Hematopoietic multipotent progenitor cell treated with erythropoietin and hydrocortisone succinate and interleukin-3 and kit ligand, for 17 days (in vitro differentiated cells): ENCODE data around the gene RBP4.

ENCODE experiments used
- DNase-seq: peaks from one replicate; pipeline ENCODE4 v3.0.0-alpha.2; 2015; ENCODE audit warnings: low spot score

Gene RBP4

DNA sequence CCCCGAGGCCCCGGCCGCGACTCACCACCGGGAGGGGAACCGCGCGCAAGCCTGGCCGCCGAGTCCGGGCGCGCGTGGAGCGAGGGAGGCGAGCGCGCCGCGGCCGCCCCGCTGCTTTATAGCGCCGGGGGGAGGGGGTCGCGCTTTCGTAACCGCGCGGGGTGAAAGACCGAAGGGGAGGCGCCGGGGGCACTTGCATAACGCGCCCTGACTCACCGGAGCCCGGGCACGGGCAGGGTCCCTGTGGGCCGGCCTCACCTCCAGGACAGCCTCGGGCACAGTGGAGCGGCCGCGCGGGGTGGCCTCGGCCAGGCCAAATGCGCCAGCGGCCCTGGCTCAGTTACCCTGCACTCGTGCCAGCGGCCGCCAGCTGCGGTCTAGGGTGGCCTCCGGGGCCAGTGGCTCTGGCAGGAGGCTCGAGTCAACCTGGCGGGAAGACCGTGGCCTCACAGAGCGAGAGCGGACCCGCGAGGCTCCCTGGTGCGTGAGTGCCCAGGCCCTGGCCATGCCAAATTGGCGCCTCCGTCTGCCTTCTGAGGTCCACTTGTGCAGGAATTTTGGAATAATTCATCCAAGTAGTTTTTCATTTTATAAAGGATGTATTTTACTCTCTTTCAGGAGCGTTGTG is at the start of gene RBP4:
RBP4 (minus strand) TSS at position 90 of the 628 bp plus-strand sequence. CDS start 207 bp downstream, outside the sequence.
- no peak for DNase-seq

- DNase-seq: no peak
These were observed 38.8 kb upstream of the RBP4 start for GRCh38 chr10:93639791-93640190.

DNA sequence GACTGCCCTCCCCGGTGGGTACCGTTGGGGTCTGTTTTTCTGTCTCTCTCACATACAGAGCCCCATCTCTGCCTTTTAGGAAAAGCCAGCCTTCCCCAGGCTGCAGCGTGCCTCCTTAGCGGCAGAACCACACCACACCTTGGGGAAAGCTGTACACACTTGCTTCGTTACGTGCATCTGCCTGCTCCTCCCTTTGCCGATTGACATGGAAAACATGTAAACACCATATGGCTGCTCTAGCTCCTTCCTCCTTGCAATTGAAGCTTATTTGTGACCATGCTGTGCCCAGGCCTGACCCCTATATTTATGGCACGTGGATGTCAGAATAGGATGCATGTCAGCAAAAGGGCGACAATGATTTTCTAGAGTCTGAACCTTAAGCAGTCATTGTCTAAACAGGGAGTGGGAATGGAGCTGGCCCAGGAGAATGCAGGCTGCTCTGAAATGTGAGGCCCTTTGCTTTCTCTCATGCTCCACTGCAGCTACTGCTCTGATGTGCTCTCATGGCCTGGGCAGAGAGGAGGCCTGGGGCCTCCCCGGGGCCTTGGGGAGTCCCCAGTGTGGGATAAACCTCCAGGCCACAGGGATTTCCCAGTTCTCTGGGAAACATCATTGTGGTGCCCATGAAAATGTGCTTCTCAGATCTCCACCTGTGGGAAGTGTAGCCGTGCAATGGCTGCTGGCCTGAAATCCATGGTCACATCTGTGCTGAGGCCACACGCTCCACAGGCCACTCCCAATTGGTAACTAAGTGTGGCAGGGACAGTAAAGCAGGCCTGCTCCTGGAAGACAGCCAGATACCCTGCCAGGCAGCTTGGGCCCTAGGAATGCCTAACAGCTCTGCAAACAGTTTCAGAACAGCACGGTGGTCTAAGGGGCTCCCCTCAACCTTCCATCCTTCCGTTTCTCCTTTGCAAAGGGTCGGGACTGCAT is 29.9 kb upstream of the RBP4 start:
- DNase-seq: no peak

DNA sequence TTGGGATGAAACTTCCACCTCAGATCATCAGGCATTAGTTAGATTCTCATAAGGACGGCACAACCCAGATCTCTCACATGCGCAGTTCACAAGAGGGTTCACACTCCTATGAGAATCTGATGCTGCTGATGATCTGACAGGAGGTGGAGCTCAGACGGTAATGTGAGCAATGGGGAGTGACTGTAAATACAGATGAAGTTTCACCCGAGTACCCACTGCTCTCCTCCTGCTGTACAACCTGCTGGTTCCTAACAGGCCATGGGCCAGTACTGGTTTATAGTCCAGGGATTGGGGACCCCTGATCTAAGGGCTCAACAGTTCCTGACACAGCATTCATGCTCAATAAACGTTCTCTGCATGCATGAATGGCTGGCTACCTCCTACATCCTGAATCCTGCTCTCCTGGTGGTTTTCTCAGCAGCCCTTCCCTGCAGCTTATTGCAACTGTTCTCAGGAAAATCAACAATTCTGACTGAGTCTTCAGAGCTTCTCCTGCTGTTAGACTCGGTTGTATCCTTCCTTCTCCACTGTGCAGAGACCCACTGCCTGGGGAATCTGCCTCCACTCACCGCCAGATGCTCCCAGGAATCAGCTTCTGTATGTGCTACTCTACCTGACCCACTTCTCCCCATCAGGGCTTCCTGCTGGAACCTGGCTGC is 28.7 kb upstream of the RBP4 start:
- no peak for DNase-seq

DNA sequence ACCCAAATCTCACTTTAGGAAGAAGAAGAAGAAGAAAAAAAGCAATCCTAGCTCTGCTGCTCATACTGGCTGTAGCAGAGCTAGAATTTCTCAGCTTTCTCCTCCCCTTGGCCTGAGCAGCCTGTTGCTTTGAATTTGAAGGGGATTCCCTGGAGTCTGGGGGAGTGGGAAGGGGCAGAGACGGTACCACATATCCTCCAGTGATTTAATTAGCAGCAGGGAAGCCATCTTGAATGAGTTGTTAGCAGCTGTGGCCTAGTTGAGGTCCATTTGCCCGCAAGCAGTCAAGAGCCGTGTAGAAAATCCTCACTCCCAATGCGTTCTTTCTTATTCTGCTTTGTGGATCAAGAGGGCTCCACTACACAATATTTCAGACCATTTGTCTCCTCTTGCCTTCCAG is 27.8 kb upstream of the RBP4 start:
- no peak for DNase-seq

GRCh38 chr10:93622942-93623341 is 21.9 kb upstream of the RBP4 start:
- no peak for DNase-seq

GRCh38 chr10:93620925-93621324 is 19.9 kb upstream of the RBP4 start:
- DNase-seq: no peak

GRCh38 chr10:93615576-93616235 is 14.7 kb upstream of the RBP4 start:
- DNase-seq: no peak

DNA sequence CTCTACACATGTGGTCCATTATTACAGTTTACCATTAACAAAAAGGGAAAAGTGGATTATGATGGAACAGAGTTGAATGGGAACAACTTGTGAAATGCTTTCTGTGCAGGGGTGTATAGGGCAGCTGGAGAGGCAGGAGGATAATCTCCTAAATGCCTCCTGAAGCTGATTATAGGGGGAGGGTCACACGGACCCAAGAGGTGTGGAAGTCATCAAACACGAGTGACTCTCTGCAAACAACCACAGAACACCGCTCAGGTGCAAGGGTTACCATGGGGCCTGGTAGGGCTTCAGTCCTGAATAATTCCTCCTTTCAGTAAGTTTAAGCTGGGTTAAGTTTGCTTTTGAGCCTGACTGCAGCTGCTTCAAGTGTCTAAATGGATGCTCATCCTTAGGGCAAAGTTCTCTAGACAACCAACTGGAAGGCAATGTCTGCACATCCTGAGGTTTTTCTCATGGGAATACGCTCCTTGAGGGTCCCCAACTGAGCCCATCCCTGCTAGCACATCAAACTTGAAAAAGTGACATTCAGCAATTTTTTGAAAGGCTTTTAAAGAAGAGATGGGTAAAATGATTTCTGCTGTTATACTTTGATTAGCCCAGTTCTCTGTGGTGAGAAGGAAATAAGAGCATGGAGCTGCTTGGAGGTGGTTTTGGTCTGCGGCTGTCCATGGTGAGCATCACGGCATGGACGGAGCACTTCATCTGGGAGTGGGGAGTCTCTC is 13.2 kb upstream of the RBP4 start:
- DNase-seq: no peak

- no peak for DNase-seq
These were observed 12.1 kb upstream of the RBP4 start for GRCh38 chr10:93613126-93613525.

- DNase-seq: no peak
These were observed 11.3 kb upstream of the RBP4 start, which contains the start of gene PDE6C for GRCh38 chr10:93612311-93612710. Gene PDE6C, plus strand, starts transcription at chr10:93612537. Its CDS starts 189 bp downstream, at chr10:93612726.

DNA sequence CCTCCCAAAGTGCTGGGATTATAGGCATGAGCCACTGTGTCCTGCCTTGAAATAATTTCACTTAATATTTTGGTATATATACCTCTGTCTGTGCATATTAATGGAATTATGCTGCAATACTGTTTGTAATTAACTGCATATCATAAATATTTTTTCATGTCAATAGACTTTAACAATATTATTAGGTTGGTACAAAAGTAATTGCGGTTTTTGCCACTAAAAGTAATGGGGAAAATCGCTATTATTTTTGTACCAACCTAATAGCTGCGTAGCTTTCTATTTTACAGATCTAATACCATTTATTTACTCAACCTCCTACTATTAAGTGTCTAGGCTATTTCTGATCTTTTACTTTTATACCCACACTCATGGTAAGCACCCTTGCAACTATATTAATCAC is 7.4 kb upstream of the RBP4 start:
- no peak for DNase-seq

DNA sequence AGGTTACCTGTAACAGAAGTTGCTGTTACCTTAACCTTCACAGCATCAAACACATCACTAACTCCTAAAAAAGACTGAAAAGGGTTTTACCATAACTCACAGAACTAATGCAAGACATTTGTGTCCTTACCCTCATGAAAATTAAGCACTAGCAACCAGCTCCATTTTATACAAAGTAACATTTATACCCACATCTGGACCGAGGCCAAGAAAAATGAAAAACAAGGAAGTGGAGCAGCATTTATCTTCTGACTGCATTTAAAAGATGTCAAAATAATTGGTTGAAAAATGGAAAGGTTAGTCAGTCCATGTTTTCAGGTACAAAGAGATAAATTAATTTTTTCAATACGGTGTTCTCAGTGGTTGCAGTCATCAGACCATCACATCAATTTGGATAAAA is 3.1 kb upstream of the RBP4 start:
- no peak for DNase-seq

DNA sequence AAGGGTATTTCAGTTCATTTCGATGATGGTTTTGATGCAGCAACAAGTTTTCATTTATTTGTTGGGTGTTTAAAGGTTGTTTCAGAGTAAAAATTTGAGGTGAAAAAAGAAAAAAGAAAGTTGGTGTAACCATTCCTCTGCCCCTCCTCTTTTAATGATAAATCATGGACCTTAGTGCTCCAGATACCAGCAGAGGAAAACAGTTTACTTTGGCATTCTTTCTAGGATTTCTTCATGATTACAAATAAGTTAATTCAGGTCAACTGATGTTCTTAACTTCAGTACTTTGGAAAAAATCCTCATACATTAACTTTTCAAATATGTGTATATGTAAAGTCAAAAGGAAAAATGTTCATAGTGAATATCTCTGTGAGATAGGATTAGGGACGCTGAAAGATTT is 2.0 kb upstream of the RBP4 start:
- DNase-seq: no peak

DNA sequence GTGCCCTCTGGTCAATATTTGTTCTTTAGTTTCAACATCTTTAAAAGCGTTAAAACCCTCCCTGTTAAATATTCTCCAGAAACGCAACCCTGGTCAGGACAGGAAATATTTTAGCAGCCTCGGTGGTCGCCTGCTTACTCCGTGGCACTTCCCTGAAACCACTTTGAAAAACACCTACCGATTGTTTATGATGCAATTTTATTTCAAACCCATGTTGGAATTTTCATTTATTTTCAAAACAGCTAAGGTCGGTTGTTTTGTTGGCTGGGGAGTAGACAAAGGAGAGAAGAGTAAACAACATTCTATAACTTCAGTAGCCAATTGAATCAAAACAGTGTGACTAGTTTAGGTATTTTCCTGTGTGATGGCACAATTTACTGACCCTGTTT is 733 bp upstream of the RBP4 start:
- DNase-seq: no peak

DNA sequence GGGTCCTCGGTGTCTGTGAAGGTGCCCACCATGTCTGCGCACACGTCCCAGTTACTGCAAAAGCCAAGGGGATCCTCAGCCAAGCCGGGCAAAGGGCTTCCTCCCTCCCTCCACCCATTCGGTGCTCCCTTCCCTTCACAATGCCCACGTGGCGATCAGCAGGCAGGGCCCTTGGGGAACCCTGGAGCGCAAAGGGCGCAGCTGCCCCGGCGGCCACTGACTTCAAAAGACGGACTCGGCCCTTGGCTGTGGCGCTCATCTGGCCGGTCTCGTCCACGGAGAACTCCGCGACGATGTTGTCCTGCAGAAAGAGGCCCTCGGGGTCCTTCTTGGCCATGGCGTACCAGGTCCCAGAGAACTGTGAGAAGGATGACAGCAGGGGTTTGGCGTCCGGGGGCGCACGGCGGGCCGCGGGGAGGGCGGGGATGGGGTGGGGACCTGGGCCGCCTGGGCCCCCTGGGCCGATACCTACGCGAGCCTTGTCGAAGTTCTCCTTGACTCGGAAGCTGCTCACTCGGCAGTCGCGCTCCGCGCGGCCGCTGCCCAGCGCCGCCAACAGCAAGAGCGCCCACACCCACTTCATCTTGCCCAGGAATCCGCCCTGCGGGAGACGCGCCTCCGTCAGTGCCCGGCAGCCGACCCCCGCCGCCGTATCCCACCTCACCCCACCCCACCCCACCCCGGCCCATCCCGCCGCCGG is 439 bp downstream of the RBP4 start:
- DNase-seq: no peak

DNA sequence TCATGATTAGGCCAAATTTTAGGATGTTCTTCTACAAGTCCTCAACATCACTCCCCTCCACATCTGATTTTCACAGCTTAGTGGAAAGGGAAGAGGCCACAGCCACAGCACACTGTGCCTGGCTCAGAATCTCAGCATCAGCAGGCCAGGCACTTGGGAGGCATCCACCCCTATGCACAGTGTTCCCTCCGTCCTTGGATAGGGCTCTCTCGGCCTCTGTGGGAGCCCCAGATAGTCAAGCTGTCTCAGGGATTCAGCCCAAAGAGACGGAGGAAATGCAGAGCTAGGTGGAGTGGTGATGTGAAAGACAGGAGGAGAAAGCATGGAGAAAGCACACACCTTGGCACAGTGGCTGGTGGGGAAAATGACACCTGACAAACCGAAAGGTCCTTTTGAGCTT is 1.3 kb downstream of the RBP4 start:
- DNase-seq: no peak

DNA sequence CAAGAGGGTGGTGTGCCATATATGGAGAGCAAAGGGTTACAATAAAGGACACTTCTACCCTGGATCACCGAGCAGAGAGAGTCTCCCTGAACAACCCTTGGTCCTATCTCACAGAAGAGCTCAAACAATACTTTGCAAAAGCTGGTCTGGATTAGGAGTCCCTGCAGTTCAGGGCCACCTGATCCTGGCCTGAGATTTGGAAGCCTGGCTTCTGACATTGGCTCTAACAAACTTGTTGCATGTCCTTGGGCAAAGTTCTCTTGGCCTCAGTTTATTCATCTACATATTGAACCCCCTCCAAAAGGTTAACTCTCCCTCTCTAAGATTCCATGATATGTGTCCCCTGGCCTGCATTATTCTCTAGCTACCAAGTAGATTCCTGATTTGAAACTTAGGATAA is 1.7 kb downstream of the RBP4 start:
- no peak for DNase-seq

- no peak for DNase-seq
These were observed 2.9 kb downstream of the RBP4 start for GRCh38 chr10:93598157-93598556.

- DNase-seq: no peak
These were observed 3.9 kb downstream of the RBP4 start for GRCh38 chr10:93597075-93597599.

GRCh38 chr10:93596539-93596938 is 4.5 kb downstream of the RBP4 start:
- no peak for DNase-seq
